HG02973 (cell line): ENCODE results near the gene TTC33.

Experiments used
- ATAC-seq: cut with Tn5 transposase; IDR thresholded peaks from one replicate; pipeline ENCODE4 v1.9.1; 2021; ENCODE audit warnings: moderate library complexity; ENCODE audit not compliant: unreplicated experiment

TTC33 gene

DNA sequence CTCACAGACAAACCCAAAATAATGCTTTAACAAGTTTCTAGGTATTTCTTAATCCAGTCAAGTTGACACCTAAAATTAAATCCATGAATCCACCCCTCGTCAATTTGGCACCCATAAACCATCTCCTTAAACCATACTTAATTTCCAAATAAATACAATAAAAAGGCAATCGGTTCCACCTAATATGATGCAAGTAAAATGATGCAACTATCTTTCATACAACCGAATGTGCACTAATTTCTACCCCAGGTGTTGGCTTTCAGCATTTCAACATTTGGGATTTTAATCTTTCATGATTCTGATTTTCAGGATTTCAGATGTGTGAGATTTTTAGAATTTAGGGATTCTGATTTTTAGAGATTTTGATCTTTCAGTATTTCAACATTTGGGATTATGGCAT, 25.1 kb upstream of the TTC33 start:
- no peak for ATAC-seq

- no peak for ATAC-seq
Measured at GRCh38 chr5:40780199-40780598, 24.4 kb upstream of the TTC33 start.

DNA sequence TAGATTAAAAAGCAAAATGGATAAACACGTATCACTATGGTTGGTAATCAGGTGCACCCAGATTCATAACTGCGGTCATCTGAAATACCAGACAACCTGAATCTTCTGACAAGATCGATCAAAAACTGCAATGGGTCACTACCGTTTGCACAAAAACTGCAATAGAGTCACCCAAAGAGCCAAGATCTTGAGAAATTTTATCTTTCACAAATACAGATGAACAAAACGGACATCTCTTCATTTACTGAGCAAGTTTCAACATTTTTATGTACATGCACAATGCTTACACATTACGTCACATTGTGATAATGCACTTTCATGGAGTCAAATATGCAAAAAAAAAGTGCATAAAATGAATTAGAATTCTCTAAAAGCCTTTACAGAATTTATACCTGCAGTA, 23.8 kb upstream of the TTC33 start:
- no peak for ATAC-seq

GRCh38 chr5:40778133-40778532, 22.4 kb upstream of the TTC33 start:
- ATAC-seq = no peak

DNA sequence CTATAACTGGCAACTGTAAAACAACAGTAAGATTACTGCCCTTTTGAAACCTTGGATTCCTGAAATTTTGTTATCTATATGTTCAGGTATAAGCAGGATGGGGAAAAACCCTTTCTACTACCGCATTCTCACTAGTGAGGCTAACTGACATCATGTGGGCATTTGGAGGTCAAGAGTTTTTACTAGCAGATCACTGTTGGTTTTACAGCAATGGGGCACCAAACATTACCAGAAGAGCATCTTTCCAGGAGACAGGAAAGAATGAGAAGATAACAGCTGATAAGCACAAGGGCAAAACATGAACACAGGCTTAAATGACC, 20.9 kb upstream of the TTC33 start:
- no peak for ATAC-seq

GRCh38 chr5:40775846-40776657, 20.3 kb upstream of the TTC33 start:
- ATAC-seq = no peak

DNA sequence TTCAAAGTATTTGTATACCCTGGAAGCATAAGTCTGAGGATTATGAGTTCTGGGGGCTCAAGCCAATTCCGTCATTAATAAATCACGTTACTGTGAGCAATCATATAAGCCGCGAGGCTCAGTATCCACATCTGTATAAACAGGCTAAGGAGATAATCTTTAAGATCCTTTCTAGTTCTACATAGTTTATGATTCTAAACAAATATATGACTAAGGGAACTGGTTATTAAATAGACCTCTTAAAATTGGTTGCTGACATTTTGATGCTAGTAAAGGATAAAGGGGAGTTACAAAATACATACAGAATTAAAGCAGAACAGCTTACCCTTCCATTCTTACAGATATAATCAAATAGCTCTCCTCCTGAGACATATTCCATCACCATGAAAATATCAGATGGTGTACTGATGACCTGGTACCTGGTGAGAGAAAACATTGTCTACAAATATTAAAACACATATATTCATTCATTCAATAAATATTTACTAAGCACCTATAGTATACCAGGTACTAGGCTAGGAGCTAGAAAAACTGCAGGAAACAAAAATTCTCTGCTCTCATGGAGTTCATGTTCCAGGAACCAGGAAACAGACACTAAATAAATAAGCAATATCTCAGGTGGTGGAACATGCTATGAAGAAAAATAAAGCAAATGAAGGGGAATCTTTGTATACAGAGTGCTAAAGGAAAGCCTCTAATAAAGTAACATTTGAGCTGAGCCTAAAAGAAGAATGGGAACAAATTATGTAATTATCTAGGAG, 19.5 kb upstream of the TTC33 start:
- ATAC-seq = no peak

DNA sequence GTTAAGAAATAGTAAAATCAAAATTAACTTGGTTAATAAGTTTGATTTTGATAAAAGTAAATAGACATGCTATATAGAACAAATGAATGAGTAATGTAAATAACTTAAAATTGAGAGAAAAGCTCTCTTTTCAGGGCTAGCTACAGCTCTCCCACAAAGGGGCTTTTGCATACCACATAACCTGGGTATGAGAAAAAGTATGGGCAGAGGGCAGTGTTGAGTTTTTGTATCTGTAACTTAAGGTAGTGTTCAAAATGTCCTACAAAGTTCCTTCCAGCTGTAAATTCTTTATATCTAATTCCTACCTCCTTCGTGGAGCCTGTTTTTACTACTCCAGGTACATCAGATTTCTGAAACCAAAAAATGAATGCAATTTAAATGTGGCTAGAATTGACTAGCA, 18.9 kb upstream of the TTC33 start:
- ATAC-seq = no peak

DNA sequence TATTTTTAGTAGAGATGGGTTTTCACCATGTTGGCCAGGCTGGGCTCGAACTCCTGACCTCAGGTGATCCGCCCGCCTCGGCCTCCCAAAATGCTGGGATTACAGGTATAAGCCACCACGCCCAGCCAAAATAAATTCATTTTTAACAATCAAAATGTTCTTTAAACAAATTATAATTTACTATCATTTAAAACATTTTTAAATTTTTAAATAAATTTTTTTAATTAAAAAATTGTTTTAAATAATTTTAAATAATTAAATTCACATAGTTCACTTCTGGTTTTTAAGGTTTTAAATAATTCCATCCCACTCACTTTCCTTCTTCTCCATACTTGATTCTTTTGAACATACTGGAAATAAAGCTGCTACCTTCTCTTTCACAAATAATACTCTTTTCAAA, 15.0 kb upstream of the TTC33 start:
- no peak for ATAC-seq

- no peak for ATAC-seq
Measured at GRCh38 chr5:40762705-40763104, 6.9 kb upstream of the TTC33 start.

DNA sequence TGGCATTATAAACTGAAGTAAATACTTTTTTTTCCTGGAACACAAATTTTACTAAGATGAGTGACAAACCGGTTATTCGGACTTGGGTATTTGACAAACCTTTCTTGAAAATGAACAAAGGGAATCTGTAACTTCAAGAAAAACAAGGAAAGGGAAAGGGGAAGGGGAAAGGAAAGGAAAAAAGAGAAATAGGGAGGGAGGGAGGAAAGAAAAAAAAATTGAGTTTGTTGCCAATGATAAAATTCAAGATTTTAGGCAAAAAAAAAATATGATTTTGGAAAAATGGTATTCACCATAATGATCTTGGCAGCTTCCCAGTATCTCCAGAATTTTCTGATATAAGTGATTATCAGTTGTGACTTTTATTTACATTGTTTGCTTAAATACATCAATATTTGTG, 1.6 kb upstream of the TTC33 start:
- ATAC-seq = no peak

- peak; percentile 75 for ATAC-seq
Measured at GRCh38 chr5:40755093-40755406, 711 bp downstream of the TTC33 start.

GRCh38 chr5:40754381-40755092, 1.2 kb downstream of the TTC33 start:
- ATAC-seq = peak; percentile 32

GRCh38 chr5:40746703-40747102, 9.1 kb downstream of the TTC33 start:
- no peak for ATAC-seq

DNA sequence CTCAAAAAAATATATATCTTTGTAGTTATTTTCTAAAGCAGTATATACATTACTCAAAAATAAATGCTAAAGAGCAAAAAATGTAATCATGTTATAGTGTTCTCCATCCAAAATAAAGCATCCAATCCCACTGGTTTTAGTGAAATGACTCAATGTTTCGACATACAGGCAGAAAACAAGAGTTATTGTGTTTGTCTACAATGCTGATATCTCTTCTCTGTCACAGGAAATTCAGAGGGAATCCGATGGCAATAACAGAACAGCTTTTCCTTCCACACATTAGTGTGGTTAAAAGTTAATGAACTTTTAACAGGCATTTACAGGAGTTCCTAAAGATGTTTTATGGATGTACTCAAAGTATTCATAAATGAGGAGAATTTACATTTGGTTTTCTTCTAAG, 12.0 kb downstream of the TTC33 start:
- no peak for ATAC-seq

- ATAC-seq = no peak
Measured at GRCh38 chr5:40738502-40738901, 17.3 kb downstream of the TTC33 start.

- no peak for ATAC-seq
Measured at GRCh38 chr5:40736103-40736875, 19.5 kb downstream of the TTC33 start.

DNA sequence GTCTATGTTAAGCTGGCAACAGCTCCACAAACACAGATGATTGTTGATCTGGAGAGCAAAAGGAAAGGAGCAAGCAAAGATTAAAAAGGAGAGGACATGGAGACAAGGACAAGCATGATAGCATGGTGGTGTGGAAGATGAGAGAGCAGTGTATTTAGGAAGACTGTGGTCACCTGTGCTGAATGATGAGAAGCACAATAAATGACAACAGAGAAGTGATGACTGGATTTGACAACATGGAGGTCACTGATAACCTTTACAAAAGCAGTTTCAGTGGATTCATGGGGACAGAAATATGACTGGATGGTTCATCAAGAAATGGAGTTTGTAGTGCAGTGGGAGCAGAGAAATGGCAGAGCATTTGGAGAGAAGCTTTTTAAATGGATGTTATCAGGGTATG, 20.2 kb downstream of the TTC33 start:
- no peak for ATAC-seq

DNA sequence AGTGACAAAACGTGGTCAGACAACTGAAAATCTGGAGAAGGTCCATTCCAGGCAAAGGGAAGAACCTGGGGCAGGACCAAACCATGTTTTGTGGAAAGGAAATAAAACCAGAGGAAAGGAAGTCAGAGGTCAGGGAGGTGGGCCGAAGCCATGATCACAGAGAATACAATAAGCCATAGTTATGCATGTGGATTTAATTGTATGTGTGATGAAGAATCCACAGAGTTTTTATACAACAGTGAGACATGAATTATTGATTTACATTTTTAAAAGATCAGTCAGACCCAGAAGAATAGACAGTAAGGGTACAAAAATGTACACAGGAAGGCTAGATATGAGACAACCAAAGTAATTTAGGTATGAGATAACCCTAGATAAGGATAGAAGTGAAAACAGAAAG, 20.8 kb downstream of the TTC33 start:
- ATAC-seq = no peak

GRCh38 chr5:40733879-40734563, 21.7 kb downstream of the TTC33 start:
- ATAC-seq = no peak

GRCh38 chr5:40733434-40733833, 22.3 kb downstream of the TTC33 start:
- no peak for ATAC-seq
